Bone marrow (tissue), 2 donors: Measurements from ENCODE around the gene MLF2.

ENCODE experiments used
- DNase-seq, 2 donors: peaks; one replicate each; lab custom pipeline; 2025; lab: John Stamatoyannopoulos, UW

MLF2 gene, protein sequence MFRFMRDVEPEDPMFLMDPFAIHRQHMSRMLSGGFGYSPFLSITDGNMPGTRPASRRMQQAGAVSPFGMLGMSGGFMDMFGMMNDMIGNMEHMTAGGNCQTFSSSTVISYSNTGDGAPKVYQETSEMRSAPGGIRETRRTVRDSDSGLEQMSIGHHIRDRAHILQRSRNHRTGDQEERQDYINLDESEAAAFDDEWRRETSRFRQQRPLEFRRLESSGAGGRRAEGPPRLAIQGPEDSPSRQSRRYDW

DNA sequence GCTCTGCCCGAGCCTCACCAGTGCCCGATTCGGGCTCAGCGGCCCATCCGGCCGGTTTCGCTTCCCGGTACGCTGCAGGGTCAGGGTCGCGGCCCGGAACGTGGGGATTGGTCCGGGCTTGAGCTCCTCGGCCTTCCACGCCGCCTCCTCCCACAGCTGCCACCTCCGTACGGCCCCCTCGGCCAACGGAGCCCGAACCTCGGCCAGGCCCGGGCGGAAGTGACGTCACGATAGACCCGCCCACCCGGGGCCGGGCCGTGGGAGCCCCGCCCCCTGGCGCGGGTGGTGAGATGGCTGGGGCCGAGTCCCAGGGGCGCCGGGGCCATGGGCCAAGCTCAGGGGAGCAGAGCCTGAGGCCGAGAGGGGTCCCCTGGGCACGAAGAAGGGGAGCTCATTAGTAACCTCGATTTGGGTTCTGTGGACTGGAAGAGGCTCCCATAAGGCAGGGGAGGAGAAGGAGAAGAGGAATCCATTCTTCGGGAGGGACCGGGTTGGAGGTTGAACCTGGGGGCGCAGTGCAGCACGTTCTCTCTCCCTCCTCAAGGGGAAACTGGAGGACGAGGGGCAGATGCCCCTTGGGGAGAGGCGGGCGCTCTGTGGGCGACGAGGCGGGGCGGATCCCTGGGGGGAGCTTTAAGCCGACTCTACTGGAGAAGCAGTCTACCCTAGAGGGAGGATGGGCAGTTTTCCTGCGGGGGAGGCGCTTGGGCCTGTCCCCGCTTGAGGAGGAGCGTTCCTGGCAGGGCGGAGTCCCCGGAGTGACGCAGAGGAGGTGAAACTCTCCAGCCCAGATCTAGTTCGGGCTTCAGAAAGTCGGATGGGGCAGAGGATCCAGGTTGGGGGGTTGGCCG, at the start of gene MLF2:
Gene MLF2, minus strand, starts transcription at position 221 of the 851 bp plus-strand sequence. CDS start 807 bp downstream, outside the sequence.
- DNase-seq = peak; percentile 91 to 98

DNA sequence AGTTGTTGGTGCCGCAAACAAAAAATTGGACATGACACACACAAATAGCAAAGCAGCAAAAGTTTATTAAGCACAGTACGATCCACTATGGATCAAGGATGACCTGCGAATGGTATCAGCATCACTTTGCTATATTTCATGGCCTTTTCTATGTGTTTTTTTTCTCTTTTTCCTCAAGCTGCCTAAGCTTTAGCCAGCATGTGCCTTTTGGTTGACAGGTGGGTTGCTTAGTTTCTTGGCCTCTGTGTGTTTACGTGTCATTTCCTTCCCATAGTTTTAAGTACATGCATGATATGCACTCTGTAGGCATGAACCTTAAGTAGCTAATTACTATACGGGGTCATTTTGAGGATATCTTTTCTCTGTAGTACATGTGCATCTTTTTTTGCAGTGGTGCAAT, 46.2 kb upstream of the MLF2 start:
- DNase-seq = no peak

GRCh38 chr12:6796576-6796975, 43.6 kb upstream of the MLF2 start:
- no peak for DNase-seq

- no peak for DNase-seq
Observed at GRCh38 chr12:6795088-6795487, 42.1 kb upstream of the MLF2 start.

GRCh38 chr12:6792522-6793201, 39.7 kb upstream of the MLF2 start:
- DNase-seq = peak in 1 of 2 donors; percentile 82

DNA sequence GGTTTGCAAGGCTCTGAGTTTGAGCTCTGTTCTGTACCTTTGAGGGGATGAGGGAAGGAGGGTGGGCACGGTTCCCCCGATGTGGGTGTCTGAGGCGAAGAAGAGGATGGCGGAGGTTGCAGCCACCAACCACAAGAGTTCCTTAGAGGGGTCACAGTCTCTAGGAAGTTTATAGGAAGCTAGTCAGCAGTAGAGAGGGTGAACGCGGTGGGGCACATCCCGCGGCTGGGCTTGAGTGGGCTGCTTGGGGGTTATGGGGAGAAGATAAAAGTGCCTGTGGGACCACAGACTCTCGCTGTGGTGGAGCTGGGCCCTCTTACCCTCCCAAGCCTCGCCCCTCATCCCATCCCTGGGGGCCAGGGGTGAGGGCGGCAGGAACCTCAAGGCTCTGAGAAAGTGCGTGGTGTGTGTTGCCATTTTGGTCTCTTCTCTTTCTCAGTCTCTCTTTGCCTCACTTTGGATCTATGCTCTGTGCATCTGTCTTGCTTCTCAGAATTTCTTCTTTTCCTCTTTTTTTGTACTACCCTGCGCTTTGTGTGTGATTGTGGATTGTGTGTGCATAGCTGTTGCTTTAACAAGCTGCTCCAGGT, 39.1 kb upstream of the MLF2 start:
- DNase-seq = no peak

DNA sequence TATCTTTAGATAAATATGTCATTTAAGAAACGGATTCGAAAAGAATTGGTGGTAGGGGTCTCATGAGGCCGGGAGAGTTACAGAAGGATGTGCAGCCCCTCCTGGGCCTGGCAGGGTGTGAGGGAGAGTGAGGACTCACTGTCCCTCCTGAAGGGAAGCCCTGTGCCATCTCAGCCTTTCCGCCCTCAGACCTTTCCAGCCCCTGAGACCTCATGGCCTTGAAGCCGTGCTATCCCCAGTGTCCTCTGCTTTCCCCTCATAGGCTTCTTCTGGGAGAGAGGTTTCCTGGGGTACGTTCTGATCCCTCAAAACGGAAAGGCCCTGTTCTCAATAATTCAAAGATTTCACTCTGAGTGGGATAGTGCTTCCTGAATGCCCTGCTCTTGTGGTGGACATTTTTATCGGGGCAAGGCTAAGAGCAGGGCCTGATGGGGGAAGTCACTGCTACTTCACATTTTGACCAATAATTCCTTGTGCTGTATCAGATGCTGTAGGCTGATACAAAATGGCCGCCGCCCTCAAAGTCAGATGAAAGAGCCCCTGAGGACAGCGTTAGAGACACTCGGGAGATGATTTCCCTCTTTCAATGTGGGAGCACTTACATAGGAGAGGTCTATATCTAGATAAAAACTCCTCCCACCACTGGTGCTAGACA, 37.7 kb upstream of the MLF2 start:
- DNase-seq = no peak

DNA sequence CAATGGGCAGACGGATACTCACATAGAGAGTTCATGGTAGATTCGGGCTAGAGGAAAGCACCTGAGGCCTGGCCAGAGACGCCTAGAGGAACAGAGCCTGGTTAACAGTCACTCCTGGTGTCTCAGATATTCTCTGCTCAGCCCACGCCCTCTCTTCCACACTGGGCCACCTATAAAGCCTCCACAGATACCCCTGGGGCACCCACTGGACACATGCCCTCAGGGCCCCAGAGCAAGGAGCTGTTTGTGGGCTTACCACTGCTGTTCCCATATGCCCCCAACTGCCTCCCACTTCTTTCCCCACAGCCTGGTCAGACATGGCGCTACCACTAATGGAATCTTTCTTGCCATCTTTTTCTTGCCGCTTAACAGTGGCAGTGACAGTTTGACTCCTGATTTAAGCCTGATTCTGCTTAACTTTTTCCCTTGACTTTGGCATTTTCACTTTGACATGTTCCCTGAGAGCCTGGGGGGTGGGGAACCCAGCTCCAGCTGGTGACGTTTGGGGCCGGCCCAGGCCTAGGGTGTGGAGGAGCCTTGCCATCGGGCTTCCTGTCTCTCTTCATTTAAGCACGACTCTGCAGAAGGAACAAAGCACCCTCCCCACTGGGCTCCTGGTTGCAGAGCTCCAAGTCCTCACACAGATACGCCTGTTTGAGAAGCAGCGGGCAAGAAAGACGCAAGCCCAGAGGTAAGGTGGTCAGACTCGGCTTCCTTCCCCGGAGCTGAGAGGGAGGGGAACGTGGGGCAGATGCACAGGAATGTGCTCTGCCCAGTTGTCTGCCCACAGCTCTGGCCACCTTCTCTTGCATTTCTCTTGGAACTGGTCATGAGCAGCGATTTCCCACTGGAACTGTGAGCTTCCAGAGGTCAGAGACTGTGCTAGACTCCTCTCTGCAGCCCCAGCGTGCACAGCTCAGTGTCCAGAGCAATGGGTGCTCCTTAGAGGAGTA, 36.3 kb upstream of the MLF2 start, which contains the start of gene CD4:
Gene CD4, plus strand, starts transcription at position 557 of the 953 bp plus-strand sequence. CDS start 10,611 bp downstream, outside the sequence.
- DNase-seq = peak in 1 of 2 donors; percentile 80

DNA sequence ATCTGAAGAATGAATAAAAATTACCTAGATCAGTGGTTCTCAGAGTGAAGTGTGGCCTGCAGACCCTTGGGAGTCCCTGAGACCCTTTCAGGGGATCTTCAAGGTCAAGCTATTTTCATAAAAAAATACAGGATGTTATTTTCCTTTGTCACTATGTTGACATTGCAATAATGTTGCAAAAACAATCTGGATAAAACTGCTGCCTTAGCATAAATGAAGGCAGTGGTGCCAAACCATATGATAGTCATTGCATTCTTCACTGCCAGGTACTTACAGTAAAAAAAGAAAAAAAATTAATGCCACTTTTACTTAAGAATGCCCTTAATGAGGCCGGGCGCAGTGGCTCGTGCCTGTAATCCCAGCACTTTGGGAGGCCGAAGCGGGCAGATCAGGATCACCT, 34.4 kb upstream of the MLF2 start:
- DNase-seq = no peak

- no peak for DNase-seq
Observed at GRCh38 chr12:6786416-6787094, 33.6 kb upstream of the MLF2 start.

- no peak for DNase-seq
Observed at GRCh38 chr12:6784761-6785160, 31.8 kb upstream of the MLF2 start.

DNA sequence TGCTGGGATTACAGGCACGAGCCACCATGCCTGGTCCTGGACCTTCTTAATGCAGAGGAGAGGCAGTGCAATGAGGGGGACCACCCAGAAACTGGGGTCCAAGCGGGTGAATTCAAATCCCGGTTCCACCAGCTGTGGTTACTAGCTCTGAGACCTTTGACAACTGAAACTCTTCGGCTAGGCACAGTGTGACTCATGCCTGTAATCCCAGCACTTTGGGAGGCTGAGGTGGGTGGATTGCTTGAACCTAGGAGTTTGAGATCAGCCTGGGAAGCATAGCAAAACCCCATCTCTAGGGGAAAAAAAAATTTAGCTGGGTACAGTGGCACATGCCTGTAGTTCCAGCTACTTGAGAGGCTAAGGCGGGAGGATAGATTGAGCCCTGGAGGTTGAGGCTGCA, 31.4 kb upstream of the MLF2 start:
- DNase-seq = no peak

DNA sequence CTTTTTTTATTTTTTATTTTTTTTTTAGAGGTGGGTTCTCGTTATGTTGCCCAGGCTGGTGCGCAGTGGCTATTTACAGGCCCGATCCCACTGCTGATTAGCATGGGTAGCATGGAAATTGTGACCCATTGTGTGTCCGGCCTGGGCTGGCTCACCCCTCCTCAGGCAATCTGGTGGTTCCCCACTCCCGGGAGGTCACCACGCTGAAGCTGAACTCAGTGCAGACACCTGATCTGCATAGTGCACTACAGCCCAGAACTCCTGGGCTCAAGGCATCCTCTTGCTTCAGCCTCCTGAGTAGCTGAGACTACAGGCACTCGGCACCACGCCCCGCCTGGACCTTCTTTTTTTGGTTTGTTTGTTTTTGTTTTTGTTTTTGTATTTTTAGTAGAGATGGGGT, 30.9 kb upstream of the MLF2 start:
- DNase-seq = no peak

DNA sequence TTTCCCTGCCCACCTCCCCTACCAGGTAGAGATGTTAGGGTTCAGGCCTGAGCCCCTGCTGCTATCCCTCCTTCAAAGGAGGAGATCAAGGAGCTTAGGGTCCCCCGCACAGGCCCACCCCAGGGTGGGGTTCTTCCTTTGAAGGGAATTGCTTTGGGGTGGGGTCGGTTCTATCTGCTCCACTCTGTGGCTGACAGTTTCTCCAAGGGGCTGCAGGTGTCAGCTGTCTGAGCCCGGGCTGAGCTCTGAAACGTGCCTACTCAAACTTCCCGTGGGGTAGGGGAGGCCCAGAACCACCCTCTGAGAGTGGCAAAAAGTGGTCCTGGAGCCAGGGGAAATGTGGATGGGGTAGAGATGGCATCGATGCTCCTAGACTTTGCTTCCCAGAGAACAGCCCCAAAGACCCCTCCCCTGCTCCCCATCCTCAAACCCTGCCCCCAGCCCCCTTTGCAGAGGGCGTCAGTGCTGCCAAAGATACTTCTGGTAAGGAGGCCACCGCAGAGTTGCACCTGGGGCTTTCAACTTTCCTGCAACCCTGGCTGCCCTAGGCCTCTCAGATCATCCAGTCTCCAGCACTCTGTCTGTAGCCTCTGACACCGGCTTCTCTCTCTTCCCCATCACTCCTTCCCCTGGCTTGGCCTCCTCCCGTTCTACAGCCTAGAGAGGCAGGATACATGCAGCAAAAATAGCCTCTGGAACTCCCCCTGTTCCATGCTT, 30.1 kb upstream of the MLF2 start:
- DNase-seq = no peak

DNA sequence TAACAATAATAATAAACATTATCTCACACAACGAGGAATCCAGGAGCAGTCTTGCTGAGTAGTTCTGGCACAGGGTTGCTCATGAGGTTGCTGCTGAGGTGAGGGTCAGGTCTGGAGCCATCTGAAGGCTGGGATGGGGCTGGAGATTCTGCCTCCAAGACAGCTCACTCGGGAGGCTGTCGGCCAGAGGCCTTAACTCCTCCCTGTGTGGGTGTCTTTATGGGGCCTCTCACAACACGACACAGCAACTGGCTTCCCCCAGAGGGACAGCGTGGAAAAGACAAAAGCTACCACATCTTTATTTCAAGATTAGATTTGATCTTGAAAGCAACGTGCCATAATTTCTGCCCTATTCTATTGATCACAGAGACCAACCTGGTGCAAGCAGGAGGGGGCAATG, 29.2 kb upstream of the MLF2 start:
- DNase-seq = no peak

DNA sequence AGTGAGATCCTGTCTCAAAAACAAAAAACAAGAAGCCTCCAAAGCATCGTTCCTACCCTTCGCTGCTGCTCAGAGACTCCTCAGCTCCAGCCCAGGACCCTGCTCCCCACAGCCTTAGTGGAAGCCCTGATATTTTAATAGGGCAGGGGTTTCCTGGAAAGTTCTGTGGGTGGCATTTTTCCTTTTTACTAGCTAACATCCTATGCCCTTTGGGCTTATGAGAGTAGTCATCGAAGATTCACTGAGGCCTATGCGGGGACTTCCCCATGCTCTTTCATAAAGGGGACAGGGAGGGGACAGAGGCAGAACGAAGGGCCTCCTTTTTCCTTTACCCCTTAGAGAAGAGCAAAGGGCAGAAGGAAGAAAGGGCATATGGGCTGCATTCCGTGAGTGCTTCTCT, 27.6 kb upstream of the MLF2 start:
- no peak for DNase-seq

DNA sequence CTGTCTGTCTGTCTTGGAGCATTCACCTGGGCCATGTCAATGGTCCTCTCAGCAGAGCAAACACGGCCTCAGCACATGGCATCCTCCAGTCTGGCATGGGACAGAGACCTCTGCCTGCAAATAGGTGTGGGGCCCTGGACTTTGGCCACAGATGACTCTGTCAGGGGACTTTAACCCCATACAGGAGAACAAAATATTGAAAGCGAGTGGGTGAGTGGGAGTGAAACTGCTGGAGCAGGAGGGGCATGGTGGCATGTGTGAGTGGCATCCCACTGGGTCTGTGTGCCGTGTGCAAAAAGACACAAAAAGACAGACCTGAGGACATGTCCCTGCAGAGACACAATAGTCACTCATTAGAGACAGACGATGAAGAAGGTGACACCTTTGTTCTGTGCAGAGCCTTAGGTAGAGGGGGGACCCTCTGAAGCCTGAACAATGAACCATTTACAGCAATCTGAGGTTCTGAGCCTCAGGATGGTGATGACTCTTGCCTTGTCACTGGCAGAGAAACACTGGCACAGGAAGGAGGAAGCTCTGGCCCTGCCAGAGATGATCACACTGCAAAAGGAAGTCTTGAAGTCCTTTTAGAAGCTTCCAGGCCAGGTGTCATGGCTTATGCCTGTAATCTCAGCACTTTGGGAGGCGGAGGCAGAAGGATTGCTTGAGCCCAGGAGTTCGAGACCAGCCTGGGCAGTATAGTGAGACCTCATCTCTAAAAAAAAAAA, 26.9 kb upstream of the MLF2 start:
- DNase-seq = peak in 1 of 2 donors; percentile 25
